Erythroblast (primary cell): ENCODE data around the gene TUBG1.

ENCODE experiments used
- GATA1 ChIP-seq: IDR thresholded peaks from 2 replicates; pipeline ENCODE4 v1.6.1; 2011; ENCODE audit warnings: low read depth, mild to moderate bottlenecking, control low read depth, low read length, moderate library complexity
- POLR2A ChIP-seq: IDR thresholded peaks from 2 replicates; pipeline ENCODE4 v1.6.1; 2011; ENCODE audit warnings: mild to moderate bottlenecking, low read length

DNA sequence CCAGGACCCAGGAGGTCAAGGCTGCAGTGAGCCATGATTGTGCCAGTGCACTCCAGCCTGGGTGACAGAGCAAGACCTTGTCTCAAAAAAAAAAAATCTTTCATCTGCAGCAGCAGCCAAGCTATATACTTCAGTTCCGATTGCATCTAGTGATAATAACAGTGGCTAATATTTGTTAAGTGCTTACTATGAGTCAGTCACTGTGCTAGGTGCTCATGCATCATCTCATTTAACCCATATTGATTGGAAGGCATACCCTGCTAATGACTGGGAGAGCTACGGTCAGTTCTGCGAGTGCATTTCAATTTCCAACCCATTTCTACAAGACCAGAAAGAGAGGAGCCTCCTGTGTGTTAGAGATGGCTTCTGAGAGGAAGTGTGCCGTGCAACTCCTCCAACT is 41.9 kb downstream of the TUBG1 start:
- TF ChIP-seq POLR2A (no peak), GATA1 (no peak)
